ENCODE measurements around the gene TBX4. TPM values are rescaled to one million over a fixed set of nuclear protein-coding genes. Genes with fewer than 3 reads are reported as not detected.
A peak's percentile ranks its signal among the peaks of the same experiment; 100 is the strongest.

TBX4 gene
- total RNA-seq, 3 donors from 2014 or later: 0.80 TPM; not detected in 2

DNA sequence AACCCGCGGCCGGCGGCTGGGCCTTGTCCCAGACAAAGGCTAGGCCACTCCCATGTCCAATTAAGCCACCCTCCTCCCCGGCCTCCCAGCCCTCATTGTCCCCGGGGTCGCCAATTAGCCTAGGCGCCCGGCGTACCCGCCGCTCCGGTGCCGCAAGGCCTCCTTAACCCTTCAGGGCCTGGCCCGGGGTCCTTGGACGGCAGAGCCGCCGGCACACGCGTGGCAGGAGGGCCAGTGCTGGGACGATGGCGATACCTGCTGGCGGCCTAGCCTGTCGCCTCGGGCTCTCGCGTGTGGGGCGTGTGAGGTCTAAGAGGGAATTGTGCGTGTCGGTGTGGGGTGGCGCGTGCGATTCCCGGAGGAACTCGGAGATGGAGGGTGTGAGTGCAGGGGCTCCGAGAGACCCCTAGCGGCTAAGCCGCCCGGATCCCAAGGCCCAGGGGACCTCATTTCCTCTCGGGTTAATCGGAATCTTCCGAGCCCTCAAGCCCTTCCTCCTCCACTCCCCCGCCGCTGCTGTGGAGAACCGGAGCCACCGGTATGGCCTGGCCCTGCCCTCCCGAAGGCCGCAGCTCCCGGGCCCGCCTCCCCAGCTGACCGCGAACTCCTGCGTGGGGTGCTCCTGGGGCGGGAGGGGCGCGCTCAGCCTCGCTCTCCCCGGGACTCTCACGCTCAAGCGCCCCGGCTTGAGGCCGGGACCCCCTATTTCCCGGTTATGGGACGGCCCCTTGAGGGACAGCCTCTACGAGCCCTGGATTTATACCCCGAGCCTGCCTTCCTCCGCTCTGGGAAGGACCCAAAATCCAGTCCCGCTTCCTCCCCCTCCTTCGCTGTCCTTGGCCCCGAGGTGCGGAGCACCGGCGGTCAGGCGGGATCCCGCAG lies 40.7 kb upstream of the TBX4 start:
- peaks cover 2 to 3% of the 10 kb centered on the region in 2 donors for H3K4me1 ChIP-seq
- DNase-seq (ENCODE audit: low spot score in 2 of 2): peak; percentile 62 to 68
- H3K4me3 ChIP-seq: peak overlapping the region; percentile 58 to 73 (median 69)
- H3K27me3 ChIP-seq: no peaks in the 10 kb centered on the region
- peaks cover 0 to 4% of the 10 kb centered on the region in 2 donors for H3K9me3 ChIP-seq
- TF ChIP-seq, protein P1, sequence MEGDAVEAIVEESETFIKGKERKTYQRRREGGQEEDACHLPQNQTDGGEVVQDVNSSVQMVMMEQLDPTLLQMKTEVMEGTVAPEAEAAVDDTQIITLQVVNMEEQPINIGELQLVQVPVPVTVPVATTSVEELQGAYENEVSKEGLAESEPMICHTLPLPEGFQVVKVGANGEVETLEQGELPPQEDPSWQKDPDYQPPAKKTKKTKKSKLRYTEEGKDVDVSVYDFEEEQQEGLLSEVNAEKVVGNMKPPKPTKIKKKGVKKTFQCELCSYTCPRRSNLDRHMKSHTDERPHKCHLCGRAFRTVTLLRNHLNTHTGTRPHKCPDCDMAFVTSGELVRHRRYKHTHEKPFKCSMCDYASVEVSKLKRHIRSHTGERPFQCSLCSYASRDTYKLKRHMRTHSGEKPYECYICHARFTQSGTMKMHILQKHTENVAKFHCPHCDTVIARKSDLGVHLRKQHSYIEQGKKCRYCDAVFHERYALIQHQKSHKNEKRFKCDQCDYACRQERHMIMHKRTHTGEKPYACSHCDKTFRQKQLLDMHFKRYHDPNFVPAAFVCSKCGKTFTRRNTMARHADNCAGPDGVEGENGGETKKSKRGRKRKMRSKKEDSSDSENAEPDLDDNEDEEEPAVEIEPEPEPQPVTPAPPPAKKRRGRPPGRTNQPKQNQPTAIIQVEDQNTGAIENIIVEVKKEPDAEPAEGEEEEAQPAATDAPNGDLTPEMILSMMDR (IDR thresholded peaks at IDR 0.05): no peak
- TF ChIP-seq POLR2AphosphoS5 (IDR thresholded peaks at IDR 0.05): no peak
- intact Hi-C loops (cut with DNase I; ENCODE audit: low total_unique reads): no loop called here
- no peaks in the 10 kb centered on the region for H3K36me3 ChIP-seq
- peak overlapping the region; percentile 82 to 96 for H3K27ac ChIP-seq

DNA sequence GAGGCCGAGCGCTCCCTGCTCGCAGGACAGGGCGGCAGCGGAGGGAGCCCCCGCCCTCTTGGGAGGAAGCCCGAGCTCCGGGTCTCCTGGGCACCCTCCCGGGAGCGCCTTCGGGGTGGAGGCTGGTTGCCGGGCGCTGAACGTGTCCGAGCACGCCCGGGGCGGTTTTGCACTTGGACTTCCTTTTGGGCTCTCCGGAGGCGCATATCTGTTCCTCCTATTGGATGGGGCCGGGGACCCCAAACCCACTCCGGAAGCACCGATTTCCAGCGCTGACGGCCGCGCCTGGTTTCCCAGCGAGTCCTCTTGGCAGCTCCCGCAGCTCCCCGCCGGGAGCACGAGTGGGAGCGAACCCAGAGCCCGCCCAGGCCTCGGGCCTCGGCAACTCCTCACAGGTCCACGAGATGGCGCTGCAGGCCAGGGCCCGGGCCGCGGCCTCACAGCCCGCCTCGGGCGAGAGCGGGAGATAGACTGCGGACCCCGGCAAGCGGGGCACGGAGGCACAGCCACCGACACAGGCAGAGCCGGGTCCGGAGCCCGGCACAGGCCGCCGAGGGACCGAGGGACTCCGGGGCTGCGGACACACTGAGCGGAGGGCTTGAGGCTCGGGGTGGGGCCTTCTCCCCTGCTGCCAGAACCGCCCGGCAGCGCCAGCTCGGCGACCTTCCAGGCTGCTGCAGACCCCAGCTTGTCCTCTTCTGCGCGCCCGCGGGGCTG lies 39.9 kb upstream of the TBX4 start:
- H3K4me3 ChIP-seq: peak overlapping the region; percentile 58 to 73 (median 69)
- H3K9me3 ChIP-seq: peaks cover 0 to 4% of the 10 kb centered on the region in 2 donors
- H3K27me3 ChIP-seq: no peaks in the 10 kb centered on the region
- intact Hi-C loops (cut with DNase I; ENCODE audit: low total_unique reads): no loop called here
- no peak for TF ChIP-seq POLR2A (IDR thresholded peaks at IDR 0.05)
- TF ChIP-seq, protein P1 (IDR thresholded peaks at IDR 0.05): peak; percentile 97 to 98 (median 97)
- TF ChIP-seq POLR2AphosphoS5 (IDR thresholded peaks at IDR 0.05): peak in 2 of 3 donors; percentile 46 to 54
- peaks cover 3 to 10% of the 10 kb centered on the region in 2 donors for H3K4me1 ChIP-seq
- H3K27ac ChIP-seq: peak overlapping the region; percentile 82 to 96
- DNase-seq (ENCODE audit: low spot score in 2 of 2): peak; percentile 57 to 78
- no peaks in the 10 kb centered on the region for H3K36me3 ChIP-seq

DNA sequence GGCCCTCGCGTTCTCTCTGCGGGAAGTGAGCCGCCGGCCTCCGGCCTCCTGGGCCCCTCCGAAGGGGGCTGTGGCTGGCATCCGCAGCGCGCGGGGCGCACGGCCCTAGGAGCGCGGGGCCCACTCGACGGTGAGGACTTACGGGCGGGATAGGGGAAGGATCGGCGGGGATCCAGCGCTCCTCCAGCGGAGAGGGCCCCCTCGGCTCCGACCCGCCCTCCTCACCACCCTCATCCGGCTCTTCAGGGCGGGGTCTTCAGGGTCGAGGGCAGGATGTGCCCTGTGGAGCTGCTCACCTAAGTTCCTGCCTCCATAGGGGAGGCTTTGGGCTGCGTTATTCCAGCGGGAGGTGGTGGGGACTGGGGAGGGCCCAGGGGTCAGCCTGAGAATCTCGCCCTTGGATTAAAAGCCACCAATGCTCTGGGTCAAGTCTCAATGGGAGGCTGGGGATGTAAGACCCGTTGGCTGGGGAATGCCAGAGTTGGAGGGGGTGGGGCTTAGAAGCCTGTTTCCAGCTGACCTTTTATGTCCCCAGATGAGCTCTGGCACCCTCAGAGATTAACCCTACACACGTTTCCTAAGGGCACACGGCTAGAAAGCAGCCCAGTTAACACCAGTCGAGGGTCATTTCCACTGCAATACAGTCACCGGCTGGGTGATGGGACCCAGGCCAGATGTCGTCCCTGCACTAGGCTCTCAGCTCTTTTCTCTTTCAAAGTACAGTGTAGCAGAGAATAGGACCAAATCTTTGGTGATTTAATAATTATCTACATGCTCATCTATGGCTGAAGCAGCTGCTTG lies 39.2 kb upstream of the TBX4 start:
- H3K9me3 ChIP-seq: peaks cover 0 to 4% of the 10 kb centered on the region in 2 donors
- DNase-seq (ENCODE audit: low spot score in 2 of 2): peak; percentile 18 to 51
- H3K27ac ChIP-seq: peak overlapping the region; percentile 82 to 96
- intact Hi-C loops (cut with DNase I; ENCODE audit: low total_unique reads): no loop called here
- H3K4me3 ChIP-seq: peak overlapping the region; percentile 58 to 73 (median 69)
- H3K36me3 ChIP-seq: no peaks in the 10 kb centered on the region
- TF ChIP-seq POLR2A (IDR thresholded peaks at IDR 0.05): no peak
- no peak for TF ChIP-seq POLR2AphosphoS5 (IDR thresholded peaks at IDR 0.05)
- H3K4me1 ChIP-seq: peaks cover 3 to 10% of the 10 kb centered on the region in 2 donors
- no peaks in the 10 kb centered on the region for H3K27me3 ChIP-seq

DNA sequence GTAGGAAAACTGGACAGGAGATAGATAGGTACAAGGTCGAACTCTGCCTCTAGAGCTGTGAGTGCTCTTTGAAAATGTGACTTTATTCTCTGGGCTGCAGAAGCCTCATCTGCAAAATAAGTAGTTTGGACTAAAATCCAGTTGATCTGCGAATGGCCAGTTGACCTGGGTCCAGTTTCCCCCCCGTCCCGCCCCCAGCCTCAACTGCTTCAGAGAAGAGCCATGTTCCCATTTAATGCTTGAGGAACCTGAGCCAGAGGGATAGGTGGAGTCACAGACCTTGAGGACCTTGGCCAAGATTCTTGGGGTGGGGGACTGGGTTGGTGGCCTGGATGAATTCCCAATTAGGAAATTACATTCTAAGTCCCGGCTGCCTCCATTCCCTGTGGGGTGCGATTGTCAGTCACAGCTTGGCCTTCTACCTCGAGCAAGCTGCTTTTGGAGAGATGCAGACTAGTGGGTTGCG lies 38.5 kb upstream of the TBX4 start:
- H3K27me3 ChIP-seq: no peaks in the 10 kb centered on the region
- peak overlapping the region in 1 of 2 donors; percentile 96 for H3K27ac ChIP-seq
- TF ChIP-seq POLR2AphosphoS5 (IDR thresholded peaks at IDR 0.05): no peak
- no peak for TF ChIP-seq POLR2A (IDR thresholded peaks at IDR 0.05)
- TF ChIP-seq, protein P1 (IDR thresholded peaks at IDR 0.05): no peak
- intact Hi-C loops (cut with DNase I; ENCODE audit: low total_unique reads): no loop called here
- peaks cover 0 to 4% of the 10 kb centered on the region in 2 donors for H3K9me3 ChIP-seq
- H3K36me3 ChIP-seq: no peaks in the 10 kb centered on the region
- H3K4me3 ChIP-seq: peak overlapping the region in 1 of 3 donors; percentile 69
- DNase-seq (ENCODE audit: low spot score in 2 of 2): peak in 1 of 2 donors; percentile 19
- H3K4me1 ChIP-seq: peaks cover 3 to 10% of the 10 kb centered on the region in 2 donors

Measured in breast epithelium (tissue), 4 donors.